Caco-2 (cell line): Measurements from ENCODE around the gene XCL1. TPM values are rescaled to one million over a fixed set of nuclear protein-coding genes. Genes with fewer than 3 reads are reported as not detected.
"Not testable (repeated sequence)": the region's sequence is repeated elsewhere in the genome, so short reads cannot be mapped to it uniquely, and the experiment has no call there.

Experiments used
- BruUV-seq: library from RNA; stranded (reverse); fragments of 400-500 nt; replicated peaks from 2 replicates; lab custom pipeline; 2021; lab: Mats Ljungman, UMichigan
- CTCF ChIA-PET: fragments of 300-600 bp; sonication (Branson Sonifier 250); formaldehyde crosslinking; loops from one replicate; lab custom pipeline; 2022; ENCODE audit warnings: antibody characterized with exemption; lab: Charles Lee
- POLR2A ChIA-PET: fragments of 300-600 bp; sonication (Branson Sonifier 250); formaldehyde crosslinking; loops from one replicate; lab custom pipeline; 2022; ENCODE audit warnings: antibody characterized with exemption; lab: Charles Lee
- DNase-seq, 2 experiments: peaks; one replicate each; pipeline versions ENCODE4 v3.0.0 to v3.0.0-alpha.2; 2020 to 2022
- H3K27me3 ChIP-seq: replicated peaks from 2 replicates; pipeline ENCODE4 v1.6.0; 2011; ENCODE audit warnings: low read length; ENCODE audit not compliant: control insufficient read depth, insufficient read depth
- H3K36me3 ChIP-seq: 2 replicates; pipeline ENCODE4 v1.5.1; 2011; ENCODE audit warnings: low read length; ENCODE audit not compliant: control insufficient read depth, insufficient read depth
- H3K4me1 ChIP-seq: fragments of 250-450 bp; sonication (Bioruptor Pico); 2 replicates; pipeline ENCODE4 v1.5.1; 2020; ENCODE audit warnings: mild to moderate bottlenecking
- H3K4me3 ChIP-seq: 2 replicates; pipeline ENCODE4 v1.5.1; 2011; ENCODE audit warnings: low read depth, mild to moderate bottlenecking, control low read depth, low read length
- H3K9me3 ChIP-seq: fragments of 250-450 bp; sonication (Bioruptor Pico); 2 replicates; pipeline ENCODE4 v1.5.1; 2020; ENCODE audit warnings: mild to moderate bottlenecking, moderate library complexity
- H3K27ac Mint-ChIP-seq: one replicate; pipeline ENCODE4 v1.8.0; 2022; ENCODE audit warnings: mixed read lengths; ENCODE audit not compliant: unreplicated experiment
- H3K27me3 Mint-ChIP-seq: one replicate; pipeline ENCODE4 v1.8.0; 2022; ENCODE audit warnings: mixed read lengths; ENCODE audit not compliant: insufficient read depth, unreplicated experiment
- H3K36me3 Mint-ChIP-seq: one replicate; pipeline ENCODE4 v1.8.0; 2022; ENCODE audit warnings: mild to moderate bottlenecking, mixed read lengths; ENCODE audit not compliant: insufficient read depth, unreplicated experiment
- H3K4me1 Mint-ChIP-seq: one replicate; pipeline ENCODE4 v1.8.0; 2022; ENCODE audit warnings: low read depth, mixed read lengths; ENCODE audit not compliant: unreplicated experiment
- H3K4me3 Mint-ChIP-seq: one replicate; pipeline ENCODE4 v1.8.0; 2022; ENCODE audit warnings: mild to moderate bottlenecking, moderate library complexity, mixed read lengths; ENCODE audit not compliant: unreplicated experiment
- H3K9me3 Mint-ChIP-seq: one replicate; pipeline ENCODE4 v1.8.0; 2022; ENCODE audit warnings: mixed read lengths; ENCODE audit not compliant: unreplicated experiment
- intact Hi-C: fragments of 100-400 bp; cut with micrococcal nuclease; formaldehyde crosslinking; loops from one replicate; pipeline ENCODE4 v1.10.0; 2022; ENCODE audit not compliant: unreplicated experiment
- total RNA-seq: library from RNA; stranded (reverse); gene quantifications from 2 replicates; pipeline ENCODE4 v1.2.3, GENCODE V29; 2022
- TF ChIP-seq, protein P1 (sequence below), 2 experiments: fragments of 200-600 bp in 1 of 2; IDR thresholded peaks; 1 replicate in 1 of 2; 2 replicates in 1 of 2; pipeline versions ENCODE4 v1.5.1 to v1.8.0; 2011 to 2022; ENCODE audit warnings: antibody characterized with exemption in 1 of 2, control low read depth in 1 of 2, inconsistent platforms in 1 of 2, low read depth in 1 of 2, low read length in 1 of 2, mild to moderate bottlenecking in 1 of 2, moderate library complexity in 1 of 2; ENCODE audit not compliant: insufficient read depth in 1 of 2, severe bottlenecking in 1 of 2, unreplicated experiment in 1 of 2

Gene XCL1
- total RNA-seq, 1 experiment from 2014 or later: 3.4 TPM

DNA sequence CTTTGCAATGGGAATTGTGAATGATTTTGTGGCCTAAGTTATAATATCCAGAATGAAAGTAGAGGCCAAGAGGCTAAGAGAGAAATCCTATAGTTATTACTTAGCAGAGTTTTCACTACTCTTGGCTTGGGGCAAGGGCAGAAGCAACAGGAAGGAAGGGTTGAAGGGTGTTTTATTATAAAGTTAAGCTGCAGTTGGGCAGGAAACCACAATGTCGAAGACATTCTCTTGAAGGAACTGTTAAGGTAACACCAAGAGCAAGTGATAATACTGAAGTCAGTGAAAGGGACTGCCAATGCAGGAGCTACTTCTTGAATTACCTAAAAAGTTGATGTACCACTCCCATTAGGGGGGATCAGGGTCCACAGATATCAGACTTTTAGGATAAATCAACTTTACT is 40.9 kb upstream of the XCL1 start:
- Histone ChIP-seq H3K36me3 (no peaks in the 10 kb centered on the region), H3K4me3 (no peak overlapping the region), H3K9me3 (no peaks in the 10 kb centered on the region), H3K27me3 (no peaks in the 10 kb centered on the region), H3K4me1 (no peaks in the 10 kb centered on the region)
- H3K27me3 Mint-ChIP-seq: no peaks in the 10 kb centered on the region
- no peaks in the 10 kb centered on the region for H3K9me3 Mint-ChIP-seq
- no TSS peak for BruUV-seq
- H3K36me3 Mint-ChIP-seq: no peaks in the 10 kb centered on the region
- no peak for DNase-seq
- H3K27ac Mint-ChIP-seq: no peak overlapping the region
- ChIA-PET CTCF (no interaction called here), POLR2A (no interaction called here)
- intact Hi-C loops: no loop called here
- H3K4me3 Mint-ChIP-seq: no peak overlapping the region
- no peaks in the 10 kb centered on the region for H3K4me1 Mint-ChIP-seq
- TF ChIP-seq, protein P1, sequence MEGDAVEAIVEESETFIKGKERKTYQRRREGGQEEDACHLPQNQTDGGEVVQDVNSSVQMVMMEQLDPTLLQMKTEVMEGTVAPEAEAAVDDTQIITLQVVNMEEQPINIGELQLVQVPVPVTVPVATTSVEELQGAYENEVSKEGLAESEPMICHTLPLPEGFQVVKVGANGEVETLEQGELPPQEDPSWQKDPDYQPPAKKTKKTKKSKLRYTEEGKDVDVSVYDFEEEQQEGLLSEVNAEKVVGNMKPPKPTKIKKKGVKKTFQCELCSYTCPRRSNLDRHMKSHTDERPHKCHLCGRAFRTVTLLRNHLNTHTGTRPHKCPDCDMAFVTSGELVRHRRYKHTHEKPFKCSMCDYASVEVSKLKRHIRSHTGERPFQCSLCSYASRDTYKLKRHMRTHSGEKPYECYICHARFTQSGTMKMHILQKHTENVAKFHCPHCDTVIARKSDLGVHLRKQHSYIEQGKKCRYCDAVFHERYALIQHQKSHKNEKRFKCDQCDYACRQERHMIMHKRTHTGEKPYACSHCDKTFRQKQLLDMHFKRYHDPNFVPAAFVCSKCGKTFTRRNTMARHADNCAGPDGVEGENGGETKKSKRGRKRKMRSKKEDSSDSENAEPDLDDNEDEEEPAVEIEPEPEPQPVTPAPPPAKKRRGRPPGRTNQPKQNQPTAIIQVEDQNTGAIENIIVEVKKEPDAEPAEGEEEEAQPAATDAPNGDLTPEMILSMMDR (IDR thresholded peaks at IDR 0.05; ENCODE audit: insufficient read depth in 1 of 2, low read depth in 1 of 2, low read length in 1 of 2, severe bottlenecking in 1 of 2, unreplicated experiment in 1 of 2): no peak

DNA sequence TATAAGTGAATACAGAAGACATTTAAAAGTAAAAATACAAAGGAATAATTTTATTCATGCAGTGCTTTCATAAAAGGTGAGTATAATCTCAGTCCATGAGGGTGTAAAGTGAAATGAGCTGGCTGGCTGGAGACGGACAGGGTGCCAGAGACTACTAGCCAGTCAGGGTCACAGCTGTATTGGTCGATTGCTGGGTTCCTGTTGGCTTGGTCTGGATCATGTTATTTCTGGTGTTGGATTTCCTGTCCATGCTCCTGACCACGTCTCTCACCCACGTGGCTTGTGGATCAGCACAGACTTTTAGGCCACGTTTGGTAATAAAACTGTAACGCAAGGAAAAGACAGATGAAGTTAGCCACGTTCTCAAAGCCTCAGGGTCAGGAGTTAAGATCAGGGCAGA is 35.6 kb upstream of the XCL1 start:
- H3K36me3 ChIP-seq, intact Hi-C loops, H3K4me3 ChIP-seq, H3K9me3 ChIP-seq, H3K27me3 ChIP-seq, BruUV-seq, H3K27ac Mint-ChIP-seq, H3K9me3 Mint-ChIP-seq, H3K36me3 Mint-ChIP-seq, H3K4me1 ChIP-seq, H3K27me3 Mint-ChIP-seq, POLR2A ChIA-PET, CTCF ChIA-PET, H3K4me1 Mint-ChIP-seq, DNase-seq, H3K4me3 Mint-ChIP-seq: not testable (repeated sequence)

GRCh38 chr1:168542978-168543377 is 33.4 kb upstream of the XCL1 start:
- H3K4me1 ChIP-seq, H3K36me3 ChIP-seq, intact Hi-C loops, H3K27me3 Mint-ChIP-seq, H3K27ac Mint-ChIP-seq, POLR2A ChIA-PET, H3K27me3 ChIP-seq, H3K4me1 Mint-ChIP-seq, CTCF ChIA-PET, H3K4me3 ChIP-seq, BruUV-seq, H3K9me3 ChIP-seq, DNase-seq, H3K4me3 Mint-ChIP-seq: not testable (repeated sequence)
- Mint-ChIP-seq H3K36me3 (peaks cover 29% of the 10 kb centered on the region), H3K9me3 (peaks cover 31% of the 10 kb centered on the region)

DNA sequence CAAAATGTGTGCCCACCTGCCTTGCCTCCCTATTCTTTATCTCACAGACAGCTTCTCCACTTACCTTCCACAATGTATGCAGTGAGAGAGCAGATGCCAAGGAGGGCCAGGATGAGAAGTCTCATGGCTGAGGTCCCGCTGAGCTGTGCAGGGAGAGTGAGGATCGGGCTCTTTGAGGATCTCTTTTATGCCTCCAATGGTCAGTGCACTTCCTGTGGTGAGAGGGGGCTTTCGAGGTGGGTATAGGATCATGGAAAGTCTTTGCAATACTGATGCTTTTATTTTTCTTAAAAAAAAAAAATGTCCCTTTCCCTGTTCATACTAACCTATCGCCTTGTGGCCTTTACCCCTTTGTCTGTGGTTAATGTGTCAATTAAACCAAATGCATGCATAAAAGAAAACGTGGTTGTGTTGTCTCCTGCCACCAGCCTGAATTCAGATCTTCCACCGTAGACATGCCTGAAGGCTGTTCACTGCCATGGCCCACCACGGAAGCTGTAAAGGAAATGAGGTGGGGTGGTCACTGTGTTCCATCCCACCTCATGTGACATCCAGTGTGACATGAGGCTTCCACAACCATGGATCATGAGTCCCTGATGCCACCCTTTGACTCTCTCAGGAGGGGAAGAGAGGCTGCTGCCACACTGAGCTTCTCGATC is 32.4 kb upstream of the XCL1 start, which contains the start of gene XCL2:
Gene XCL2 (minus strand): TSS at position 158 of the 659 bp plus-strand sequence. CDS start 33 bp downstream, at position 125.
- H3K4me3 Mint-ChIP-seq, BruUV-seq, intact Hi-C loops: not testable (repeated sequence)

More for the DNA sequence above, 32.4 kb upstream of the XCL1 start, which contains the start of gene XCL2:
- H3K4me3 ChIP-seq, H3K4me1 Mint-ChIP-seq, H3K27me3 ChIP-seq, CTCF ChIA-PET, DNase-seq, H3K9me3 ChIP-seq, H3K36me3 ChIP-seq, H3K27me3 Mint-ChIP-seq, H3K27ac Mint-ChIP-seq, H3K4me1 ChIP-seq, POLR2A ChIA-PET: not testable (repeated sequence)
- Mint-ChIP-seq H3K36me3 (peaks cover 35% of the 10 kb centered on the region), H3K9me3 (peaks cover 31% of the 10 kb centered on the region)
